Hepatocyte (in vitro differentiated cells): ENCODE measurements around the gene P4HTM. TPM values are rescaled to one million over a fixed set of nuclear protein-coding genes. Genes with fewer than 3 reads are reported as not detected.

ENCODE experiments used
- DNase-seq: peaks from one replicate; pipeline ENCODE4 v3.0.0-alpha.2; 2016; ENCODE audit warnings: low spot score
- H2AFZ ChIP-seq: fragments of 200-600 bp; sonication (generic); 2 replicates; pipeline ENCODE4 v1.6.0; 2016; ENCODE audit warnings: antibody characterized with exemption, mild to moderate bottlenecking
- H3K27ac ChIP-seq: fragments of 200-600 bp; sonication (generic); 2 replicates; pipeline ENCODE4 v1.5.1; 2016; ENCODE audit warnings: mild to moderate bottlenecking
- H3K27me3 ChIP-seq: fragments of 200-600 bp; sonication (generic); 2 replicates; pipeline ENCODE4 v1.6.1; 2016
- H3K36me3 ChIP-seq: fragments of 200-600 bp; sonication (generic); replicated peaks from 2 replicates; pipeline ENCODE4 v1.5.1; 2016; ENCODE audit warnings: low read depth; ENCODE audit not compliant: insufficient read depth
- H3K4me1 ChIP-seq: fragments of 200-600 bp; sonication (generic); 2 replicates; pipeline ENCODE4 v1.5.1; 2016; ENCODE audit warnings: mild to moderate bottlenecking, moderate library complexity; ENCODE audit not compliant: insufficient read depth
- H3K4me2 ChIP-seq: fragments of 200-600 bp; sonication (generic); 2 replicates; pipeline ENCODE4 v1.6.0; 2016
- H3K4me3 ChIP-seq: fragments of 200-600 bp; sonication (generic); 2 replicates; pipeline ENCODE4 v1.5.1; 2016; ENCODE audit warnings: mild to moderate bottlenecking
- H3K79me2 ChIP-seq: fragments of 200-600 bp; sonication (generic); 2 replicates; pipeline ENCODE4 v1.6.0; 2017; ENCODE audit warnings: mild to moderate bottlenecking
- H3K9me2 ChIP-seq: fragments of 200-600 bp; sonication (generic); replicated peaks from 2 replicates; pipeline ENCODE4 v1.6.0; 2017; ENCODE audit warnings: mild to moderate bottlenecking; ENCODE audit not compliant: insufficient read depth
- H3K9me3 ChIP-seq: fragments of 200-600 bp; sonication (generic); 2 replicates; pipeline ENCODE4 v1.5.1; 2016; ENCODE audit warnings: low read depth, mild to moderate bottlenecking
- H4K20me1 ChIP-seq: fragments of 200-600 bp; sonication (generic); 2 replicates; pipeline ENCODE4 v1.6.0; 2016; ENCODE audit warnings: mild to moderate bottlenecking; ENCODE audit not compliant: insufficient read depth, poor library complexity, severe bottlenecking
- EZH2 ChIP-seq: fragments of 200-600 bp; sonication (generic); IDR thresholded peaks from 2 replicates; pipeline ENCODE4 v1.6.1; 2016; ENCODE audit warnings: antibody characterized with exemption, mild to moderate bottlenecking, borderline replicate concordance
- EZH2phosphoT487 ChIP-seq: fragments of 200-600 bp; sonication (generic); IDR thresholded peaks from one replicate; pipeline ENCODE4 v1.6.1; 2018; ENCODE audit warnings: antibody characterized with exemption, mild to moderate bottlenecking, low read depth, moderate library complexity; ENCODE audit not compliant: unreplicated experiment, severe bottlenecking
- WGBS: methylation state at CpG from one replicate; pipeline ENCODE4 v1.1.6; 2016; ENCODE audit warnings: low lambda C conversion rate; ENCODE audit errors: missing lambda C conversion rate; 5-methylcytosine and 5-hydroxymethylcytosine counted together
- polyA plus RNA-seq: library from polyadenylated mRNA; unstranded; fragments of >200 nt; fragmentation: Nextera tagmentation; extraction: Ambion mirVana; gene quantifications from 2 replicates; pipeline ENCODE4 v1.2.1, GENCODE V29; 2016
- total RNA-seq: library from RNA; depleted of rRNA; stranded (reverse); fragments of >200 nt; gene quantifications from 2 replicates; pipeline ENCODE4 v1.2.3, GENCODE V29; 2014
- TF ChIP-seq, protein P1 (sequence below): fragments of 200-600 bp; sonication (generic); IDR thresholded peaks from 2 replicates; pipeline ENCODE4 v1.5.1; 2016; ENCODE audit warnings: antibody characterized with exemption, mild to moderate bottlenecking; ENCODE audit not compliant: poor library complexity

P4HTM gene
- total and polyA plus RNA-seq, 2 experiments from 2014 or later: 42.5 to 85.3 TPM

DNA sequence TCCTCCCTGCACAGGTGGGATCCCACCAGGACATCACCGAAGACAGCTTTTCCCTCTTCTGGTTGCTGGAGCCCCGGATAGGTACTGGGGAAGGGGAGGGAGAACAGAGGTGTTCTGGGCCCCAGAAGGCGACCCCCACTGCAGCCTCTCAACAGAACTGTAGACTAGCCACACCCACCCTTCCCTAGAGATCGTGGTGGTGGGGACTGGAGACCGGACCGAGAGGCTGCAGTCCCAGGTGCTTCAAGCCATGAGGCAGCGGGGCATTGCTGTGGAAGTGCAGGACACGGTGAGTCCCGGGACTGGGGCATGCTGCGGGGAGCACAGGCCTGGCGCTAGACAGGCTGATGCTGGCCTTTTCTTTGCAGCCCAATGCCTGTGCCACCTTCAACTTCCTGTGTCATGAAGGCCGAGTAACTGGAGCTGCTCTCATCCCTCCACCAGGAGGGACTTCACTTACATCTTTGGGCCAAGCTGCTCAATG is 32.7 kb downstream of the P4HTM start:
- no peaks in the 10 kb centered on the region for H3K9me2 ChIP-seq
- TF ChIP-seq EZH2phosphoT487 (no peak), EZH2 (no peak)
- TF ChIP-seq, protein P1, sequence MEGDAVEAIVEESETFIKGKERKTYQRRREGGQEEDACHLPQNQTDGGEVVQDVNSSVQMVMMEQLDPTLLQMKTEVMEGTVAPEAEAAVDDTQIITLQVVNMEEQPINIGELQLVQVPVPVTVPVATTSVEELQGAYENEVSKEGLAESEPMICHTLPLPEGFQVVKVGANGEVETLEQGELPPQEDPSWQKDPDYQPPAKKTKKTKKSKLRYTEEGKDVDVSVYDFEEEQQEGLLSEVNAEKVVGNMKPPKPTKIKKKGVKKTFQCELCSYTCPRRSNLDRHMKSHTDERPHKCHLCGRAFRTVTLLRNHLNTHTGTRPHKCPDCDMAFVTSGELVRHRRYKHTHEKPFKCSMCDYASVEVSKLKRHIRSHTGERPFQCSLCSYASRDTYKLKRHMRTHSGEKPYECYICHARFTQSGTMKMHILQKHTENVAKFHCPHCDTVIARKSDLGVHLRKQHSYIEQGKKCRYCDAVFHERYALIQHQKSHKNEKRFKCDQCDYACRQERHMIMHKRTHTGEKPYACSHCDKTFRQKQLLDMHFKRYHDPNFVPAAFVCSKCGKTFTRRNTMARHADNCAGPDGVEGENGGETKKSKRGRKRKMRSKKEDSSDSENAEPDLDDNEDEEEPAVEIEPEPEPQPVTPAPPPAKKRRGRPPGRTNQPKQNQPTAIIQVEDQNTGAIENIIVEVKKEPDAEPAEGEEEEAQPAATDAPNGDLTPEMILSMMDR: no peak
- no peaks in the 10 kb centered on the region for H3K9me3 ChIP-seq
- no peaks in the 10 kb centered on the region for H3K36me3 ChIP-seq
- H3K4me1 ChIP-seq: peaks cover 28% of the 10 kb centered on the region
- peaks cover 63% of the 10 kb centered on the region for H3K79me2 ChIP-seq
- peak overlapping the region; percentile 100 for H3K27ac ChIP-seq
- peak overlapping the region; percentile 89 for H3K4me3 ChIP-seq
- no peak for DNase-seq
- peak overlapping the region; percentile 91 for H2AFZ ChIP-seq
- no peaks in the 10 kb centered on the region for H4K20me1 ChIP-seq
- peak overlapping the region; percentile 95 for H3K4me2 ChIP-seq
- H3K27me3 ChIP-seq: no peaks in the 10 kb centered on the region
- 27% methylated on average over 12 of the region's 12 CpGs for WGBS

DNA sequence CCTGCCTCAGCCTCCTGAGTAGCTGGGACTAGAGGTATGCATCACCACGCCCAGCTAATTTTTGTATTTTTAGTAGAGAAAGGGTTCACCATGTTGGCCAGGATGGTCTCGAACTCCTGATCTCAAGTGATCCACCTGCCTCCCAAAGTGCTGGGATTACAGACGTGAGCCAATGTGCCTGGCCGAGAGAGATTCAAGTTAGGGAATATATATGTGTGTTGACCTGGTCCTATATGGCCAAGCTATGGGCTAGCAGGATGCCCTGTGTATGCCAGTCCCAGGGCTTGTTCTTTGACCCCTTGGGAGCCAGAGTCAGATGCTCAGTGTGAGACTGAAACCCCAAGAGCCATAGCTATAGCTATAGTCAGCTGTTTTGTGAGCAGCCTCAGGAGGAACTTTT is 33.7 kb downstream of the P4HTM start:
- 98% methylated on average over 4 of the region's 4 CpGs for WGBS
- H3K9me2 ChIP-seq: no peaks in the 10 kb centered on the region
- no peak for DNase-seq
- no peaks in the 10 kb centered on the region for H3K36me3 ChIP-seq
- no peaks in the 10 kb centered on the region for H4K20me1 ChIP-seq
- H3K4me3 ChIP-seq: no peak overlapping the region
- H3K27ac ChIP-seq: no peak overlapping the region
- no peaks in the 10 kb centered on the region for H3K27me3 ChIP-seq
- no peak overlapping the region for H2AFZ ChIP-seq
- H3K79me2 ChIP-seq: peaks cover 73% of the 10 kb centered on the region
- H3K4me2 ChIP-seq: no peak overlapping the region
- H3K9me3 ChIP-seq: no peaks in the 10 kb centered on the region
- TF ChIP-seq EZH2phosphoT487 (no peak), EZH2 (no peak)
- TF ChIP-seq, protein P1: no peak
- peaks cover 36% of the 10 kb centered on the region for H3K4me1 ChIP-seq

DNA sequence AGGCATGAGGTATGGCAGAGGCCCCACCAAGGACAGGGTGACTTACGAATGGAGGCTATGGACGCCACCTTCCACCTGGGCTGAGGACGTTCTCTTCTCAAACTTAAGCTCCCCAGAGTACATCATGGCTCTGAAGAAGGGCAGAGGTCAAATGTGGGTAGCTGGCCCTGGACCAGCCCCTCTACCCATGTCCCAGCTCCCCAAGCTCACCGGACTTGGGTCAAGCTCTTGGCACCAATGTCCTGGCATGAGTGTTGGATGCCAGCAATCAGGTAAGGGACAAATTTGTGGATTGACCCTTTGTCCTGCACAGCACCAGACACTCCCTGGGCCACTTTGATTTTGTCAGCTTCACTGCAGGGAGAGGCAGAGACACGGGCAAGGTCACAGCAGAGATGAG is 34.4 kb downstream of the P4HTM start:
- no peak overlapping the region for H2AFZ ChIP-seq
- no peak overlapping the region for H3K4me3 ChIP-seq
- peaks cover 69% of the 10 kb centered on the region for H3K79me2 ChIP-seq
- no peaks in the 10 kb centered on the region for H3K27me3 ChIP-seq
- no peaks in the 10 kb centered on the region for H3K9me2 ChIP-seq
- no peaks in the 10 kb centered on the region for H3K9me3 ChIP-seq
- no peak overlapping the region for H3K4me2 ChIP-seq
- H3K4me1 ChIP-seq: peaks cover 32% of the 10 kb centered on the region
- no peaks in the 10 kb centered on the region for H3K36me3 ChIP-seq
- H3K27ac ChIP-seq: no peak overlapping the region
- no peaks in the 10 kb centered on the region for H4K20me1 ChIP-seq
- WGBS: 94% methylated on average over 5 of the region's 5 CpGs
- TF ChIP-seq, protein P1: no peak
- TF ChIP-seq EZH2 (no peak), EZH2phosphoT487 (no peak)
- DNase-seq: no peak
